ENCODE measurements around the gene KRTAP10-12.

- TF ChIP-seq CTCF (IDR thresholded peaks at IDR 0.05) = no peak
- no peak for TF ChIP-seq POLR2A (IDR thresholded peaks at IDR 0.05)
These were observed 44.9 kb downstream of the KRTAP10-12 start for GRCh38 chr21:44741921-44742320.
